NCI-H345 (cell line): ENCODE measurements around the gene SMIM15.

ENCODE experiments used
- DNase-seq: peaks from one replicate; lab custom pipeline; 2025; lab: John Stamatoyannopoulos, UW

The SMIM15 gene

GRCh38 chr5:61159836-61160235, 2.4 kb downstream of the SMIM15 start:
- DNase-seq = no peak

GRCh38 chr5:61159070-61159469, 3.2 kb downstream of the SMIM15 start:
- DNase-seq = no peak

GRCh38 chr5:61151893-61152292, 10.4 kb downstream of the SMIM15 start:
- no peak for DNase-seq

- no peak for DNase-seq
These were observed 13.8 kb downstream of the SMIM15 start for GRCh38 chr5:61148515-61148914.

GRCh38 chr5:61142811-61143210, 19.5 kb downstream of the SMIM15 start:
- DNase-seq = no peak

- DNase-seq = no peak
These were observed 19.9 kb downstream of the SMIM15 start for GRCh38 chr5:61142391-61142790.

GRCh38 chr5:61141801-61142200, 20.5 kb downstream of the SMIM15 start:
- DNase-seq = no peak

- no peak for DNase-seq
These were observed 22.3 kb downstream of the SMIM15 start for GRCh38 chr5:61139931-61140330.

GRCh38 chr5:61139094-61139873, 23.0 kb downstream of the SMIM15 start:
- no peak for DNase-seq

GRCh38 chr5:61137835-61138234, 24.4 kb downstream of the SMIM15 start:
- DNase-seq = no peak

- DNase-seq = no peak
These were observed 29.7 kb downstream of the SMIM15 start for GRCh38 chr5:61132559-61132958.

- DNase-seq = no peak
These were observed 32.0 kb downstream of the SMIM15 start for GRCh38 chr5:61130289-61130688.

- peak; percentile 50 for DNase-seq
These were observed 39.1 kb downstream of the SMIM15 start for GRCh38 chr5:61123145-61123544.

GRCh38 chr5:61120534-61120933, 41.7 kb downstream of the SMIM15 start:
- DNase-seq = no peak

GRCh38 chr5:61119066-61119465, 43.2 kb downstream of the SMIM15 start:
- DNase-seq = no peak

GRCh38 chr5:61115968-61116367, 46.3 kb downstream of the SMIM15 start:
- no peak for DNase-seq

- no peak for DNase-seq
These were observed 47.8 kb downstream of the SMIM15 start for GRCh38 chr5:61114441-61114840.
